Muscle of arm (tissue), 14 donors: ENCODE results near the gene IFT74. TPM values are rescaled to one million over a fixed set of nuclear protein-coding genes. Genes with fewer than 3 reads are reported as not detected.
A peak's percentile ranks its signal among the peaks of the same experiment; 100 is the strongest.

Experiments
- DNase-seq: peaks from one replicate; pipeline ENCODE4 v3.0.0-alpha.2; 2013
- long read RNA-seq, 11 donors: transcript quantifications; one replicate each; lab custom pipeline, GENCODE V29; 2026
- polyA plus RNA-seq, 12 donors: library from polyadenylated mRNA; unstranded; fragments of 120-200 nt; gene quantifications; one replicate each; pipeline ENCODE4 v1.2.1, GENCODE V29; 2013; ENCODE audit not compliant: insufficient read length in 12 of 12

Gene IFT74
- 10 to 100 TPM in 11 of 12 donors, not detected in 1; 10.8 to 28.6 (median 15.8) TPM for polyA plus RNA-seq
- long read RNA-seq, donor 1, partial matches to known transcripts: 68 of 97 reads
- long read RNA-seq, donor 1, other reads (novel, unspliced or antisense): 26 of 97 reads
- long read RNA-seq, donor 2, partial matches to known transcripts: 0 of 2 reads
- long read RNA-seq, donor 2, other reads (novel, unspliced or antisense): 0 of 2 reads
- long read RNA-seq, donor 3: 0 reads
- long read RNA-seq, donor 4: 0 reads
- long read RNA-seq, donor 5: 0 reads
- long read RNA-seq, donor 6, partial matches to known transcripts: 0 of 2 reads
- long read RNA-seq, donor 6, other reads (novel, unspliced or antisense): 0 of 2 reads
- long read RNA-seq, donor 7: 0 reads
- long read RNA-seq, donor 8, transcript IFT74-201 (20 exons, 2,160 nt): major isoform, 8 of 8 reads
- long read RNA-seq, donor 8, partial matches to known transcripts: 0 of 8 reads
- long read RNA-seq, donor 8, other reads (novel, unspliced or antisense): 0 of 8 reads
- long read RNA-seq, donor 9, partial matches to known transcripts: 0 of 1 reads
- long read RNA-seq, donor 9, other reads (novel, unspliced or antisense): 0 of 1 reads
- long read RNA-seq, donor 10: 0 reads
- long read RNA-seq, donor 11, partial matches to known transcripts: 0 of 2 reads
- long read RNA-seq, donor 11, other reads (novel, unspliced or antisense): 0 of 2 reads

DNA sequence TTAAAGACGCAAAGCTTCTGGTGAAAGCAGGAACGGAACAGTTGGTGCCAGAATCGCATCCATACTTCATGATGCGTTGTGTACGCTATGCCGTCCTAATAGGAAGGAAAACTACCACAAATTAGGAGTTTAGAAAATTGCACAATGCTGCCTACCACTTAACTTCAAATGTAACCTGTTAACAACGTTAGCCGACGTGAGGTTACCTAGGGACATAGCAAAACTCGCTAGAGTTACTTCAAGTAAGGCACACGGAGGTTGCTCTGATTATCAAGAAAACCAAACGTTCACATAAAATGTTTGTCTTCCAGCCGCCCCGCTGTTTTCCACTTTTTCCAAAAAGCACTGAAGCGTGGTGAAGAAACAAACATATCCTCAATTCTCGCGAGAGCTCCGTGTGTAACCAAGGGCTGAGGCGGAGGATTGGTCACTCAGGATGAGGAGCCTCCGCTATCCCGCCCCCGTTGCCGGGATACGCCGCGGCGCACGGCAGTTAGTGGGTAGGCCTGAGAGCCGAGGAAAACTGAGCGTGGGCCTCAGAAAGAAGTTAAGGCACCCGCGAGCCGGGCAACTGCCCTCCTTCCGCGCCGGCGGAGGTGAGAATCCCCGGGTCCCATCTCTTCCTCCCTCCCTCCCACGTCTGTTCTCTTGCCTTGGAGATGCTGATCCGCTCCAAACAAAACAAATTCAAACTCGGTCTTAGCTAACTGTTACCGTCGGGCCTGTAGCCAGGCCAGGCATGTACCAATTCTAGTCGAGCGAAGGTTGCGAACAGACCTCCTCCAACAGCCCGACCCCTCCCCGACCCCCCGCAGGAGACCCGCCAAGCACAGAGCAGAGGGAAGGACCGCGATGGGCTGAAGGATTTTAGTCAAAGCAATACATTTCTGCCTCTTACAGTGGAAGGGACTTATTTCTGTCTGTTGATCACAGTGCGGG lies at the start of gene IFT74:
Gene IFT74 (plus strand): TSS at position 492 of the 939 bp plus-strand sequence. CDS start 5,556 bp downstream, outside the sequence.
- DNase-seq: peak; percentile 98

DNA sequence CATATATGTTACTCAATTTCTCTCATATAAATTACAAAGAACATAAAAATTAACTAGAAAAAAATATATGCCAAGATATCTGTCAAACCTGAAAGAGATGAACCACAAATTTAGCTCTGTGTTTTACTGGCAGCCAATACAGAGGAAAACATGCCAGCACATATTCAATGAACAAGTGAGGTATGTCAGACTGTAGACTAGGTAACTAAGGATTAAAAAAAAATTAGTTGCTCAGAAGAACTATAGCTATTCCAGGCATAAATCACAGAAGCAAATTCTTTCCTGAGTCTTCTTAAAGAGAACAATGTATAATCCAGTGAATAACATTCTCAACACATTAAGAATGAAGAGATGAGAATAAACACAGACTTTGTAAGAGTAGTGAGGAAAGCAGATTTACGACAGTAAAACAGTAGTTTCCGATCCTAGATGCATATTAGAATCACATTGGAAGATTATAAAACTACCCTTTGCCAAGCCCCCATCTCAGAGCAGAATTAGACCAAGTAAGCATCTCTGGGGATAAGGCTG lies 43.0 kb upstream of the IFT74 start:
- no peak for DNase-seq

DNA sequence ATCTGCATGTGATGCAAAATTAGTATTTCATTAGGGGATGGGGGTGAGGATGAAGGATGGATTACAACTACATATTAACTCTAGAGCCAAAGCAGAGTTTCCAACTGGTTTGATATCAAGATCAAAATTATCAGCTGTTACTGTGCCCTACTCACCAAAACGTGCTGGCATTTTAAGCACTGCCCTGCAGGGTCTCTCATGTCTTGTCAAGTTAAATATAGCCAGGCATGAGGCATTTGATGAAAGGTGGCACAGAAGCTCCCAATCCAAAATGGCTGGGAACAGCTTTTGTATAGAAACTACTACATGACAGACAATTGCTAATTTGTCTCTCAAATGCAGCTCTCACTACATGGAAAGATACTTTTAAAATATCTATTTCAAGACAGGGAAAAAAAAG lies 36.5 kb upstream of the IFT74 start:
- DNase-seq: no peak

DNA sequence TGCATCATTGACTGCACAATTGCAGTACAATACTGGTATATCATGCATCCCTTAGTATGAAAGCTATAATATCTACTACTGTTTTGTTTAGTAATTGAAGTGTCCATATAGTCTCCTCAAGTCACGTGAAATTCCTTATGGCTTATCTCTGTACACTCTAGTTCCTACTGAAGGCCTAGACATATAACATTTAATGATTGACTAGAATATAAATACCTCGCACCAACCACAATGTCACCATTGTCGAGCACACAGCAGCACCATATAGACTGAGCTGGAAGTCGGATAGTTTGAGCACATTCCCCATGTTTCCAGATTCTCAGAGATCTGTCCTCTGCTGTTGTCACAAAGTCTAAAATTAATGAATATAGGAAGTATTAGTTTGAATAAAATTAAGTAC lies 30.6 kb upstream of the IFT74 start:
- DNase-seq: no peak

DNA sequence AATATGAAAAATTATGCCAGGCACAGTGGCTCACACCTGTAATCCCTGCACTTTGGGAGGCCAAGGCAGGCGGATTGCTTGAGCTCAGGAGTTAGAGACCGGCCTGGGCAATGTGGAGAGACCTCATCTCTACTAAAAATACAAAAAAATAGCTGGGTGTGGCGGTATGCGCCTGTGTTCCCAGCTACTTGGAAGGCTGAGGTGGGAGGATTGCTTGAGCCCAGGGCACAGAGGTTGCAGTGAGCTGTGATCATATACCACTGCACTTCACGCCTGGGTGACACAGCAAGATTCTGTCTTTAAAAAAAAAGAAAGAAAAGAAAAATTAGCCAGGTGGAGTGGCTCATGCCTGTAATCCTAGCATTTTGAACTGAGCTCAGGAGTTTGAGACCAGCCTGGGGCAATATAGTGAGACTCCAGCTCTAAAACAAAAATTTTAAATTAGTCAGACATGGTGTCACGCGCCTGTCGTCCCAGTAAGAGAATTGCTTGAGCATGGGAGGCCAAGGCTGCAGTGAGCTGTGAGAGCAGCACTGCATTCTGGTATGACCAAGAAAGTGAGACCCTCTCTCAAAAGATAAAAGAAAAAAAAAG lies 27.2 kb upstream of the IFT74 start:
- no peak for DNase-seq

DNA sequence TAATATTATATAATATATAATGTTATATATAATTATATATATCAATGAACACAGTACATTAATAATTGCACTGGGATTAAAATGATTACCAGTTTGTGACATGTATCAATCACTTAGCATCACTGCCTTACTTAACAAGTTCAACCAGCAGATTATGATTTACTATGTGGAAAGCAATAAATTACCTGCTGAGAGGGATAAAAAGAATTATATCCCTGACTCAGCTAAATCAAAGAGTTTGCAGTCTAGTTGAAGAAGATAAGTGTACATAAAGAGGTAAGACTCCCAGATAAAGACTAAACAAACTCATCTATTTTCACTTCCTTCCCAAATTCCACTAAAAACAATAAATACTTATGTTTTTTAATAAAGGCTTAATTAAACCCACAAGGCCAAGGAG lies 20.4 kb upstream of the IFT74 start:
- DNase-seq: no peak

- no peak for DNase-seq
Observed at GRCh38 chr9:26937816-26938371, 18.3 kb upstream of the IFT74 start.

GRCh38 chr9:26939955-26940711 lies 16.1 kb upstream of the IFT74 start:
- no peak for DNase-seq

DNA sequence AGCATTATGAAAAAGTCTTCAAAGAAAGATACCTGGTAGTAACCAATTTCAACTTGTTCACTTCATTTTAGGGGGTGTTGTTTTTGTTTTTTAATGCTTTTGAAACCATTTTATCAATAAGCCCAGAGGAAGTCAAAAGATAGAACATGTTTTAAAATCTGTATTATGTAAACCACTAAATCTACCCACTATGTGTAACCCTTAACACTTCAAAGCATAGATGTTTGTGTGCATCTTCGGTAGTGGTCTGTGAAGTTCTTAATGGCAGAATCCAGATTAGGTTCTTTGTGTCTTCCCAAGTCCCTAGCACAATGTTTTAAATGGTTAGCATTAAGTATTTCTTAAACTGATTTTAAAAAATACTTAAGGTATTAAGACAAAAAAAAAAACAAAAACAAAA lies 15.4 kb upstream of the IFT74 start:
- DNase-seq: no peak

GRCh38 chr9:26945591-26945990 lies 10.6 kb upstream of the IFT74 start:
- no peak for DNase-seq

DNA sequence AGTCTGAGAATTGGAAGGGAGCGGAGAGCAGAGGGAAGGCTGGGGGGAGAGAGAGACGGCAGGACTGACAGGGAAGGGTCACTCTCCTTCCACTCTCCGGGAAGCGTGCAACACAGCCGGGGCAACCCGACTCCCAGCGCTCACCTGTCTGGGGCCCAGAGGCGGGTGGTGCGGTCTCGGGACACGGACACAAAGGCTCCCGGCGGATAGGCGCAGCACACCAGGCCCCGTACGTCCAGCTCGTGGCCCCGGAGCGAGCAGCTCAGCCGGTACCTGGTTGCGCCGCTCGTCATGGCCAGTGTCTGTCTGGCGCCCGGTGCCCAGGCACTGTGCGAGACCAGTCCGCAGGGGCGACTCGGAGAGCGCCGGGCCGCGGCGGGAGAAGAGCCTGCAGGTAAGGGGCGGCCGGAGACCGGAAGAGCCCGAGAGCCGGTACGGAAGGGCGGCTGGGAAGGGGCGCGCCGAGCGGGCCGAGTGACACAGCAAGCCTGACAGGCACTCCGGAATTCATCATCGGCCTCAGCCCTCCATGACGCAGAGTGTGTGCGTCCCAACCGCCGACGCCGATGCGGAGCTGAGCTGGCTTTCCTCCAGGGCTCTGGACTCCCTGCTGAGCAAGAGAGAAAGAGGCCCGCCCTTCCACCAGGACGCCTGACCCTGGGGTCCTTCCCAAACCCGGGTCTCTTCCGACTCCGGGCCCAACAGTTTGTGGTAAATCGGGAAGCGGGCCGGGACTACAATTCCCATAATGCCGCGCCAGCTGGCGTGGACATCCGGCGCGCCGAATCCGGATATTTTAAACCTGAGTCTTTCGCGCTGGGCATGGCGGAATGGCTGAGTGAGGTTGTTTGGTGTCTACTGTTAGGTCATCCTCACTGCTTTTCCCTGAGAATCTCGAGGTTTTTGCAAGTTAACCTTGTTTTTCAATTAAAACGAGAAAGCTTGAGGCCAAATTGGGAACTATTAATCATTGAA lies 9.2 kb upstream of the IFT74 start, which contains the start of gene PLAA:
Gene PLAA (minus strand): TSS at position 490 of the 975 bp plus-strand sequence. CDS start 197 bp downstream, at position 293.
- DNase-seq: peak; percentile 93

GRCh38 chr9:26947736-26948135 lies 8.5 kb upstream of the IFT74 start:
- no peak for DNase-seq

DNA sequence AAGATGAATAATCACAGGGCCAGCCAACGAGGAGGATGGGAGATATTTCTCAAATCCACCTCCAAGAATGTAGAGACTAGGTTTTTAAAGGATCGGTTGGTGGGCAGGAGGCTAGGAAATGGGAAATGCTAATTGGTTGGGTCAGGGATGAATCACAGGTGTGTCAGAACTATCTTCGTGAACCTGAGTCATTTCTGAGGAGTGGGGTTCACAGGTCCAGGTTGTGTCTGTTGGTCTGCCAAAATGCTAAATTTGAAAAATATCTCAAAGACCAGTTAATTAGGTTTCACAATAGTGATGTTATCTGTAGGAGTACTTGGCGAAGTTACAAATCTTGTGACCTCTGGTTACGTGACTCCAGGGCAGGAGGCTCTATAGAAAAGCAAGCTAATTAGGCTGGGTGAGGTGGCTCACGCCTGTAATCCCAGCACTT lies 6.6 kb upstream of the IFT74 start:
- DNase-seq: no peak

GRCh38 chr9:26950521-26950920 lies 5.7 kb upstream of the IFT74 start:
- DNase-seq: no peak

- DNase-seq: no peak
Observed at GRCh38 chr9:26951794-26952193, 4.4 kb upstream of the IFT74 start.

- DNase-seq: no peak
Observed at GRCh38 chr9:26954050-26954508, 2.1 kb upstream of the IFT74 start.

DNA sequence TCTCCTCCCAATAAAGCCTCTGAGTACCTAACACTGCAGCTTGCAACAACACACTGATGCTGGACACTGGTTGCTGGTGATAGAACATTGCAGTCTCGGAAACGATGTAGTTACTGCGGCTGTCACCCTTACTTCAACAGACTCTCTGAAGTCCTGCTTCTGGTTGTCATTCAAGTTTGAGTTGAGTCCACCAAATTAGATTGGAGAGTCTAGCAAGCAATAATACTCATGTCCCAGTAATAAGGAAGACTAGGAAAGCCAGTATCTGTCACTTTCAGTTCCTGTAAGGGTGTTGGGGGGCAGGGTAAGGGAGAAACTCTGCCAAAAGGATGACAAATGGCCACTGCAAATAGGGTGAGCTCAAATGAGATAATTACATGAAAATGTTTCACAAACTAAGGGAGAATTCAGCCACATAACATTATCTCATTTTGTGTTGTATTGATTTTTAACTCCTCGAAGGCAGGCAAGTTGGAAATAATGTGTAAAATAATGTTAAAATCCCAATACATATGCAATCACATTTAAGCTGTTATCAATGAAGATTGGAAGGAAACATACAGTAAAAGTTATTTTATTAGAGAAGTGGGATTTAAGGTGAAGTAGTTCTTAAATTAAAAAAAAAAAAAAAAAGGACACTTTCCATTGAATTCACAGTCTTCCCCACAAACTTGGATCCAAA lies 849 bp upstream of the IFT74 start:
- peak; percentile 19 for DNase-seq

GRCh38 chr9:26956860-26957233 lies 635 bp downstream of the IFT74 start:
- no peak for DNase-seq
